MM.1S (cell line): Measurements from ENCODE around the gene MS4A10.

Source experiments
- DNase-seq: peaks from one replicate; pipeline ENCODE4 v3.0.0-alpha.2; 2015
- H2AFZ ChIP-seq: fragments of 300-600 bp; sonication (generic); 2 replicates; pipeline ENCODE4 v1.6.0; 2016; ENCODE audit warnings: antibody characterized with exemption, low read length
- H3F3A ChIP-seq: fragments of 300-600 bp; sonication (generic); 2 replicates; pipeline ENCODE4 v1.6.1; 2016; ENCODE audit warnings: mild to moderate bottlenecking, antibody characterized with exemption, low read length, moderate library complexity, mixed read lengths; ENCODE audit not compliant: insufficient read depth
- H3K27ac ChIP-seq: fragments of 300-600 bp; sonication (generic); 2 replicates; pipeline ENCODE4 v1.5.1; 2016; ENCODE audit warnings: mild to moderate bottlenecking, low read length
- H3K27me3 ChIP-seq: fragments of 300-600 bp; sonication (generic); replicated peaks from 2 replicates; pipeline ENCODE4 v1.6.0; 2016; ENCODE audit warnings: low read length; ENCODE audit not compliant: insufficient read depth
- H3K36me3 ChIP-seq: fragments of 300-600 bp; sonication (generic); replicated peaks from 2 replicates; pipeline ENCODE4 v1.6.1; 2016; ENCODE audit warnings: mild to moderate bottlenecking, low read length, mixed read lengths; ENCODE audit not compliant: insufficient read depth
- H3K4me1 ChIP-seq: fragments of 300-600 bp; sonication (generic); 2 replicates; pipeline ENCODE4 v1.6.1; 2016; ENCODE audit warnings: low read length, mixed read lengths
- H3K4me2 ChIP-seq: fragments of 300-600 bp; sonication (generic); 2 replicates; pipeline ENCODE4 v1.6.0; 2016; ENCODE audit warnings: low read depth, low read length
- H3K4me3 ChIP-seq: fragments of 300-600 bp; sonication (generic); 2 replicates; pipeline ENCODE4 v1.5.1; 2016; ENCODE audit warnings: low read length, mixed read lengths
- H3K79me2 ChIP-seq: fragments of 300-600 bp; sonication (generic); 2 replicates; pipeline ENCODE4 v1.6.1; 2016; ENCODE audit warnings: mixed run types, low read length, mixed read lengths
- H3K9ac ChIP-seq: fragments of 300-600 bp; sonication (generic); 2 replicates; pipeline ENCODE4 v1.6.1; 2016; ENCODE audit warnings: low read length, mixed read lengths
- H3K9me2 ChIP-seq: fragments of 300-600 bp; sonication (generic); replicated peaks from 2 replicates; pipeline ENCODE4 v1.6.1; 2016; ENCODE audit warnings: mild to moderate bottlenecking, low read length, mixed read lengths; ENCODE audit not compliant: insufficient read depth
- H3K9me3 ChIP-seq: fragments of 300-600 bp; sonication (generic); replicated peaks from 2 replicates; pipeline ENCODE4 v1.6.1; 2016; ENCODE audit warnings: mild to moderate bottlenecking, low read length, mixed read lengths; ENCODE audit not compliant: insufficient read depth
- H4K20me1 ChIP-seq: fragments of 300-600 bp; sonication (generic); 2 replicates; pipeline ENCODE4 v1.6.1; 2016; ENCODE audit warnings: mild to moderate bottlenecking, low read length, moderate library complexity, mixed read lengths; ENCODE audit not compliant: insufficient read depth
- EZH2 ChIP-seq: fragments of 300-600 bp; sonication (generic); optimal IDR thresholded peaks from 2 replicates; pipeline ENCODE3; 2017; ENCODE audit warnings: low read depth, mild to moderate bottlenecking, antibody characterized with exemption, low read length, mixed read lengths
- EZH2phosphoT487 ChIP-seq: fragments of 300-600 bp; sonication (generic); IDR thresholded peaks from 2 replicates; pipeline ENCODE4 v1.6.1; 2018; ENCODE audit warnings: antibody characterized with exemption, low read length
- TF ChIP-seq, protein P1 (sequence below): fragments of 300-600 bp; sonication (generic); IDR thresholded peaks from 2 replicates; pipeline ENCODE4 v1.5.1; 2016; ENCODE audit warnings: antibody characterized with exemption, low read length, mixed read lengths

Gene MS4A10

DNA sequence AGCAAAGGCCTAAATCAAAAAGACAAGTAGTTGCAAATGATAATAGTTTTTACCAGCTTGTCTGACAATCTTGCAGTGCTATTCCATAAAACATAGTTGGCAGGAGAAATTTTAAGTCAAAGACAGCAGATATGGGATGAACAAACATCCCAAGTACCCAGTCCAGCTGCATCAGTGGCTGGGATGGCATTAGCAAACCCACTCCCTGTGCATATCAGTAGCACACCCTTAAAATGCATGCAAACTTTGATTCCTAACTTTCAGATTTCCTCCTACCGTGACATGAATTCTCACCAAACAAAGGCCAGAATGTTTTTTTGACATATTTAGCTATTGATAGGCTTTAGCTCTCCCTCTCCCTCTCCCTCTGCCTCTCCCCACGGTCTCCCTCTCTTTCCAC, 29.0 kb downstream of the MS4A10 start:
- Histone ChIP-seq H3K4me2 (no peak overlapping the region), H3K9me2 (no peaks in the 10 kb centered on the region), H3F3A (no peaks in the 10 kb centered on the region), H3K27me3 (no peaks in the 10 kb centered on the region), H4K20me1 (no peaks in the 10 kb centered on the region), H2AFZ (no peak overlapping the region), H3K79me2 (no peaks in the 10 kb centered on the region), H3K9ac (no peak overlapping the region), H3K9me3 (no peaks in the 10 kb centered on the region), H3K4me3 (no peak overlapping the region), H3K27ac (no peak overlapping the region), H3K36me3 (no peaks in the 10 kb centered on the region), H3K4me1 (no peaks in the 10 kb centered on the region)
- TF ChIP-seq EZH2 (no peak), EZH2phosphoT487 (no peak)
- TF ChIP-seq, protein P1, sequence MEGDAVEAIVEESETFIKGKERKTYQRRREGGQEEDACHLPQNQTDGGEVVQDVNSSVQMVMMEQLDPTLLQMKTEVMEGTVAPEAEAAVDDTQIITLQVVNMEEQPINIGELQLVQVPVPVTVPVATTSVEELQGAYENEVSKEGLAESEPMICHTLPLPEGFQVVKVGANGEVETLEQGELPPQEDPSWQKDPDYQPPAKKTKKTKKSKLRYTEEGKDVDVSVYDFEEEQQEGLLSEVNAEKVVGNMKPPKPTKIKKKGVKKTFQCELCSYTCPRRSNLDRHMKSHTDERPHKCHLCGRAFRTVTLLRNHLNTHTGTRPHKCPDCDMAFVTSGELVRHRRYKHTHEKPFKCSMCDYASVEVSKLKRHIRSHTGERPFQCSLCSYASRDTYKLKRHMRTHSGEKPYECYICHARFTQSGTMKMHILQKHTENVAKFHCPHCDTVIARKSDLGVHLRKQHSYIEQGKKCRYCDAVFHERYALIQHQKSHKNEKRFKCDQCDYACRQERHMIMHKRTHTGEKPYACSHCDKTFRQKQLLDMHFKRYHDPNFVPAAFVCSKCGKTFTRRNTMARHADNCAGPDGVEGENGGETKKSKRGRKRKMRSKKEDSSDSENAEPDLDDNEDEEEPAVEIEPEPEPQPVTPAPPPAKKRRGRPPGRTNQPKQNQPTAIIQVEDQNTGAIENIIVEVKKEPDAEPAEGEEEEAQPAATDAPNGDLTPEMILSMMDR, result no peak
- no peak for DNase-seq

DNA sequence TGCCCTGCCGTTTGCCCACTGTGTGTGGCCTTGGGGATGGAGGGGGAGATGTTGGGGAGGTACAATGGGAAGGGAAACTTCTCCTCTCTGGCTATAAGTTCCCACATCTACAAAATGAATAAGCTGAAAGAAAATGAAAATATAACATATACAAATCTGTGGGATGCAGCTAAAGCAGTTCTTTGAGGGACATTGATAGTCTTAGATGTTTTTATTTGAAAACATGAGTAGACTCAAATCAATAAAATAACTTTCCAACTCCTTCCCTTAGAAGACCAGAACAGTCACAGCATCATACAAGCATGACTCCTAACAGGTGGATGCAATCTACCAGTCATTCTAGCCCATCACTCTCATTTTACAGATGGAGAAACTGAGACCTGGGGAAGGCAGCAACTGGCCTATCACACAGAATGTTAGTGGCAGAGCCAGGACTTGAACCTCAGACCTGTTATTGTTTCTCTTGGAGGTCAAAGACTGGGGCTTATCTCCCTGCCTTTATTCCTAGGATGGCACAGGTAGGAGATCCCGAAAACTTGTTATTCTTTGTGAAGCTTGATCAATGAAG, 31.5 kb downstream of the MS4A10 start:
- no peaks in the 10 kb centered on the region for H3K36me3 ChIP-seq
- no peak for DNase-seq
- no peak overlapping the region for H3K27ac ChIP-seq
- H3K27me3 ChIP-seq, result no peaks in the 10 kb centered on the region
- no peaks in the 10 kb centered on the region for H3K4me1 ChIP-seq
- no peaks in the 10 kb centered on the region for H3K9me3 ChIP-seq
- no peaks in the 10 kb centered on the region for H3K79me2 ChIP-seq
- no peaks in the 10 kb centered on the region for H3K9me2 ChIP-seq
- TF ChIP-seq EZH2phosphoT487 (no peak), EZH2 (no peak)
- TF ChIP-seq, protein P1, result no peak
- no peak overlapping the region for H3K9ac ChIP-seq
- no peak overlapping the region for H2AFZ ChIP-seq
- no peak overlapping the region for H3K4me2 ChIP-seq
- H4K20me1 ChIP-seq, result no peaks in the 10 kb centered on the region
- H3F3A ChIP-seq, result no peaks in the 10 kb centered on the region
- no peak overlapping the region for H3K4me3 ChIP-seq

GRCh38 chr11:60818057-60818456, 32.9 kb downstream of the MS4A10 start:
- Histone ChIP-seq H2AFZ (no peak overlapping the region), H3K4me2 (no peak overlapping the region), H3K9ac (no peak overlapping the region), H3K79me2 (no peaks in the 10 kb centered on the region), H4K20me1 (no peaks in the 10 kb centered on the region), H3K27ac (no peak overlapping the region), H3K36me3 (no peaks in the 10 kb centered on the region), H3F3A (no peaks in the 10 kb centered on the region), H3K9me3 (no peaks in the 10 kb centered on the region), H3K4me1 (no peaks in the 10 kb centered on the region), H3K27me3 (no peaks in the 10 kb centered on the region), H3K9me2 (no peaks in the 10 kb centered on the region), H3K4me3 (no peak overlapping the region)
- no peak for DNase-seq
- TF ChIP-seq EZH2 (no peak), EZH2phosphoT487 (no peak)
- TF ChIP-seq, protein P1, result no peak
